Gastroesophageal sphincter (tissue), 3 donors: ENCODE measurements around the gene IFNA10.
"Not testable (repeated sequence)": the region's sequence is repeated elsewhere in the genome, so short reads cannot be mapped to it uniquely, and the experiment has no call there.

Experiments used
- CTCF ChIP-seq, 4 experiments: fragments of 200-600 bp in 2 of 4; fragments of 450-650 bp in 2 of 4; sonication (generic) in 1 of 4; IDR thresholded peaks; one replicate each; pipeline ENCODE4 v1.5.1; 2017 to 2019; ENCODE audit warnings: antibody characterized with exemption in 4 of 4, mild to moderate bottlenecking in 2 of 4, moderate library complexity in 2 of 4
- EP300 ChIP-seq: sonication (generic); formaldehyde crosslinking; IDR thresholded peaks from one replicate; pipeline ENCODE4 v1.6.1; 2017; ENCODE audit warnings: antibody characterized with exemption, mild to moderate bottlenecking
- POLR2A ChIP-seq, 2 donors: fragments of 450-650 bp; IDR thresholded peaks; one replicate each; pipeline ENCODE4 v1.6.1; 2017; ENCODE audit warnings: antibody characterized with exemption in 2 of 2, mild to moderate bottlenecking in 2 of 2, moderate library complexity in 1 of 2

DNA sequence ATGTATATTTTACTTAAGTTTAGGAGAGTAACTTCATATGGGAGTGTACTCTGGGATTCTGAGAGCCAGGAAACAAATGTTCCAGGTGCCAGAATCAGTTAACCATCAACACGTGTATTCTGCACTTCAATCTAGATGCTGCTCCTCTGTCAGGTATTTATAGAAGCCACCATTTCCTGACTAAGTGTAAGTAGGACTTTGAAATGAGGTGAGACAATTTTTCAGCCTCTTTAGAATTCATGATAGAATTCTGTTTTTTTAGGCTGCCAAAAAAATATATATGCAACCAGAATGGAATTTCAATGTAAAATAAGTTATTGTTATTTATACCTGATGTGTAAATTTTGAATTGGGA lies 29.4 kb upstream of the IFNA10 start:
- TF ChIP-seq POLR2A (IDR thresholded peaks at IDR 0.05); EP300; CTCF (IDR thresholded peaks at IDR 0.05): not testable (repeated sequence)
